GM23338 (cell line): ENCODE measurements around the gene SMIM14. TPM values are rescaled to one million over a fixed set of nuclear protein-coding genes. Genes with fewer than 3 reads are reported as not detected.

ENCODE experiments used
- ATAC-seq: fragments of 200-7000 bp; cut with Tn5 transposase; 3 replicates; pipeline ENCODE4 v1.9.1; 2020
- DNase-seq: peaks from one replicate; pipeline ENCODE4 v3.0.0-alpha.2; 2015; ENCODE audit warnings: low spot score
- H2AFZ ChIP-seq: fragments of 200-600 bp; sonication (generic); 2 replicates; pipeline ENCODE4 v1.8.0; 2016; ENCODE audit warnings: antibody characterized with exemption, mild to moderate bottlenecking, moderate library complexity
- H3F3A ChIP-seq: fragments of 200-600 bp; sonication (generic); replicated peaks from 2 replicates; pipeline ENCODE4 v1.8.0; 2017; ENCODE audit warnings: antibody characterized with exemption, mixed run types, low read depth
- H3K27ac ChIP-seq: fragments of 200-600 bp; sonication (generic); 2 replicates; pipeline ENCODE4 v1.6.1; 2016; ENCODE audit warnings: low read depth
- H3K27me3 ChIP-seq: fragments of 200-600 bp; sonication (generic); 2 replicates; pipeline ENCODE4 v1.8.0; 2016; ENCODE audit warnings: mild to moderate bottlenecking, mixed run types, moderate library complexity; ENCODE audit not compliant: insufficient read depth
- H3K36me3 ChIP-seq: fragments of 200-600 bp; sonication (generic); 2 replicates; pipeline ENCODE4 v1.8.0; 2016; ENCODE audit warnings: mild to moderate bottlenecking; ENCODE audit not compliant: insufficient read depth
- H3K4me1 ChIP-seq: fragments of 200-600 bp; sonication (generic); 2 replicates; pipeline ENCODE4 v1.8.0; 2016; ENCODE audit warnings: mild to moderate bottlenecking, moderate library complexity; ENCODE audit not compliant: insufficient read depth
- H3K4me2 ChIP-seq: fragments of 200-600 bp; sonication (generic); 2 replicates; pipeline ENCODE4 v1.7.1; 2017; ENCODE audit warnings: mixed run types
- H3K4me3 ChIP-seq: fragments of 200-600 bp; sonication (generic); 2 replicates; pipeline ENCODE4 v1.6.1; 2016; ENCODE audit warnings: mixed run types
- H3K79me2 ChIP-seq: fragments of 200-600 bp; sonication (generic); replicated peaks from 2 replicates; pipeline ENCODE4 v1.8.0; 2017; ENCODE audit warnings: mild to moderate bottlenecking; ENCODE audit not compliant: insufficient read depth
- H3K9me2 ChIP-seq: fragments of 200-600 bp; sonication (generic); 2 replicates; pipeline ENCODE4 v1.8.0; 2017; ENCODE audit not compliant: insufficient read depth
- H4K20me1 ChIP-seq: fragments of 200-600 bp; sonication (generic); replicated peaks from 2 replicates; pipeline ENCODE4 v1.8.0; 2017; ENCODE audit warnings: mild to moderate bottlenecking; ENCODE audit not compliant: insufficient read depth
- H3K27ac Mint-ChIP-seq: 2 replicates; pipeline ENCODE4 v1.8.0; 2020; ENCODE audit warnings: inconsistent platforms, mild to moderate bottlenecking, moderate library complexity, mixed read lengths
- H3K27me3 Mint-ChIP-seq: 3 replicates; pipeline ENCODE4 v1.8.0; 2022; ENCODE audit warnings: low read depth, mild to moderate bottlenecking, moderate library complexity, mixed read lengths, inconsistent platforms; ENCODE audit not compliant: insufficient read depth, poor library complexity
- H3K36me3 Mint-ChIP-seq: 3 replicates; pipeline ENCODE4 v1.8.0; 2021; ENCODE audit warnings: low read depth, mild to moderate bottlenecking, inconsistent platforms, moderate library complexity, mixed read lengths
- H3K4me1 Mint-ChIP-seq: 3 replicates; pipeline ENCODE4 v1.8.0; 2020; ENCODE audit warnings: mild to moderate bottlenecking, inconsistent platforms, mixed read lengths
- H3K4me3 Mint-ChIP-seq: 3 replicates; pipeline ENCODE4 v1.8.0; 2021; ENCODE audit warnings: moderate library complexity, mild to moderate bottlenecking, inconsistent platforms, mixed read lengths
- H3K9me3 Mint-ChIP-seq: 3 replicates; pipeline ENCODE4 v1.8.0; 2020; ENCODE audit warnings: moderate library complexity, mild to moderate bottlenecking, inconsistent platforms, mixed read lengths
- CREB1 ChIP-seq: fragments of 250-450 bp; sonication (Bioruptor Pico); IDR thresholded peaks from 2 replicates; pipeline ENCODE4 v1.5.0; 2020; ENCODE audit warnings: low read depth, mild to moderate bottlenecking, moderate library complexity
- EZH2 ChIP-seq: fragments of 200-600 bp; sonication (generic); IDR thresholded peaks from one replicate; pipeline ENCODE4 v1.8.0; 2017; ENCODE audit warnings: antibody characterized with exemption, mild to moderate bottlenecking, low read depth; ENCODE audit not compliant: unreplicated experiment
- EZH2phosphoT487 ChIP-seq: fragments of 200-600 bp; sonication (generic); IDR thresholded peaks from one replicate; pipeline ENCODE4 v1.8.1; 2018; ENCODE audit warnings: antibody characterized with exemption; ENCODE audit not compliant: unreplicated experiment
- JUNB ChIP-seq: IDR thresholded peaks from one replicate; pipeline ENCODE4 v1.6.1; 2016; ENCODE audit warnings: antibody characterized with exemption; ENCODE audit not compliant: unreplicated experiment
- NANOG ChIP-seq: IDR thresholded peaks from 2 replicates; pipeline ENCODE4 v1.6.1; 2016; ENCODE audit warnings: antibody characterized with exemption, borderline replicate concordance
- REST ChIP-seq: IDR thresholded peaks from one replicate; pipeline ENCODE4 v1.6.1; 2018; ENCODE audit warnings: antibody characterized with exemption; ENCODE audit not compliant: unreplicated experiment
- ZNF114 ChIP-seq: fragments of 250-450 bp; sonication (Bioruptor Pico); IDR thresholded peaks from 2 replicates; pipeline ENCODE4 v1.5.0; 2020; ENCODE audit warnings: mild to moderate bottlenecking, moderate library complexity
- ZNF331 ChIP-seq: fragments of 250-450 bp; sonication (Bioruptor Pico); IDR thresholded peaks from 2 replicates; pipeline ENCODE4 v1.5.0; 2020; ENCODE audit warnings: low read depth, mild to moderate bottlenecking, moderate library complexity
- polyA plus RNA-seq: library from polyadenylated mRNA; unstranded; fragments of >200 nt; fragmentation: Nextera tagmentation; extraction: Ambion mirVana; gene quantifications from 2 replicates; pipeline ENCODE4 v1.2.1, GENCODE V29; 2016
- total RNA-seq: library from RNA; depleted of rRNA; stranded (reverse); fragments of >200 nt; shearing (Covaris generic); gene quantifications from 2 replicates; pipeline ENCODE4 v1.2.3, GENCODE V29; 2014
- TF ChIP-seq, protein P1 (sequence below): fragments of 250-450 bp; sonication (Bioruptor Pico); IDR thresholded peaks from 2 replicates; pipeline ENCODE4 v1.5.0; 2020; ENCODE audit warnings: mild to moderate bottlenecking, moderate library complexity

The SMIM14 gene
- total and polyA plus RNA-seq, 2 experiments from 2014 or later, result 29.0 to 52.6 TPM

DNA sequence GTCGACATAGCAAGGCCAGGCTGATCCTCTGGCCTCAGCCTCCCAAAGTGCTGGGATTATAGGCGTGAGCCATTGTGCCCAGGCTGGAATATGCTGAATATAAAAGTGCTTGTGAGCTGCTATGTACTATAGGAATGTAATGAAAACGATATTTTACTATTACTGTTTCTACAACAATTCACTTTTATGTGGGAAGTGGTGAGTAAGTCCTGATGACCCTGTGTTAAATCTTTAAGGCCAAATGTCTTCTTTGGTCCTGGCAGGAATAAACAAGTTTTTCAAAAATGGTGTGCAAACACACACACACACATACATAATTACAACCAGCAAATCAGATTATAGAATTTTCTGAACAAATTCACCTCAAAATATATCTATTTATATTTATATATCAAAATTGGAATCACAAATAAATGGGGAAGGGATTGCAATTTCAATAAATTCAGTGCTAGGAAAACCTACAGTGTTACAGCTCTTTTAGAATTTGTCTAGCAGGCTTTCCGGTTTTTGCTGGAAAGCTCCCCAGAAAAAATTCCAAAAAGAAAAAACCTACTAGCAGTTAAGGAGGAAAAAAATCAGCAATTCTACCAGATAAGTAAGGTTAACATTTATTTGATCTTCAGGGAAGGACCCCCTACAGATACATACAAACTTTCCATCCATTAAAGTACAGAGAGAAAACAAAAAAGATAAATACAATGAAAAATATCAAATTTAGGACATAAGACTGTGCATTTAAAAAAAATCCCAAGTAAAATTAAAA is 17.9 kb downstream of the SMIM14 start (continued):
- TF ChIP-seq, protein P1, sequence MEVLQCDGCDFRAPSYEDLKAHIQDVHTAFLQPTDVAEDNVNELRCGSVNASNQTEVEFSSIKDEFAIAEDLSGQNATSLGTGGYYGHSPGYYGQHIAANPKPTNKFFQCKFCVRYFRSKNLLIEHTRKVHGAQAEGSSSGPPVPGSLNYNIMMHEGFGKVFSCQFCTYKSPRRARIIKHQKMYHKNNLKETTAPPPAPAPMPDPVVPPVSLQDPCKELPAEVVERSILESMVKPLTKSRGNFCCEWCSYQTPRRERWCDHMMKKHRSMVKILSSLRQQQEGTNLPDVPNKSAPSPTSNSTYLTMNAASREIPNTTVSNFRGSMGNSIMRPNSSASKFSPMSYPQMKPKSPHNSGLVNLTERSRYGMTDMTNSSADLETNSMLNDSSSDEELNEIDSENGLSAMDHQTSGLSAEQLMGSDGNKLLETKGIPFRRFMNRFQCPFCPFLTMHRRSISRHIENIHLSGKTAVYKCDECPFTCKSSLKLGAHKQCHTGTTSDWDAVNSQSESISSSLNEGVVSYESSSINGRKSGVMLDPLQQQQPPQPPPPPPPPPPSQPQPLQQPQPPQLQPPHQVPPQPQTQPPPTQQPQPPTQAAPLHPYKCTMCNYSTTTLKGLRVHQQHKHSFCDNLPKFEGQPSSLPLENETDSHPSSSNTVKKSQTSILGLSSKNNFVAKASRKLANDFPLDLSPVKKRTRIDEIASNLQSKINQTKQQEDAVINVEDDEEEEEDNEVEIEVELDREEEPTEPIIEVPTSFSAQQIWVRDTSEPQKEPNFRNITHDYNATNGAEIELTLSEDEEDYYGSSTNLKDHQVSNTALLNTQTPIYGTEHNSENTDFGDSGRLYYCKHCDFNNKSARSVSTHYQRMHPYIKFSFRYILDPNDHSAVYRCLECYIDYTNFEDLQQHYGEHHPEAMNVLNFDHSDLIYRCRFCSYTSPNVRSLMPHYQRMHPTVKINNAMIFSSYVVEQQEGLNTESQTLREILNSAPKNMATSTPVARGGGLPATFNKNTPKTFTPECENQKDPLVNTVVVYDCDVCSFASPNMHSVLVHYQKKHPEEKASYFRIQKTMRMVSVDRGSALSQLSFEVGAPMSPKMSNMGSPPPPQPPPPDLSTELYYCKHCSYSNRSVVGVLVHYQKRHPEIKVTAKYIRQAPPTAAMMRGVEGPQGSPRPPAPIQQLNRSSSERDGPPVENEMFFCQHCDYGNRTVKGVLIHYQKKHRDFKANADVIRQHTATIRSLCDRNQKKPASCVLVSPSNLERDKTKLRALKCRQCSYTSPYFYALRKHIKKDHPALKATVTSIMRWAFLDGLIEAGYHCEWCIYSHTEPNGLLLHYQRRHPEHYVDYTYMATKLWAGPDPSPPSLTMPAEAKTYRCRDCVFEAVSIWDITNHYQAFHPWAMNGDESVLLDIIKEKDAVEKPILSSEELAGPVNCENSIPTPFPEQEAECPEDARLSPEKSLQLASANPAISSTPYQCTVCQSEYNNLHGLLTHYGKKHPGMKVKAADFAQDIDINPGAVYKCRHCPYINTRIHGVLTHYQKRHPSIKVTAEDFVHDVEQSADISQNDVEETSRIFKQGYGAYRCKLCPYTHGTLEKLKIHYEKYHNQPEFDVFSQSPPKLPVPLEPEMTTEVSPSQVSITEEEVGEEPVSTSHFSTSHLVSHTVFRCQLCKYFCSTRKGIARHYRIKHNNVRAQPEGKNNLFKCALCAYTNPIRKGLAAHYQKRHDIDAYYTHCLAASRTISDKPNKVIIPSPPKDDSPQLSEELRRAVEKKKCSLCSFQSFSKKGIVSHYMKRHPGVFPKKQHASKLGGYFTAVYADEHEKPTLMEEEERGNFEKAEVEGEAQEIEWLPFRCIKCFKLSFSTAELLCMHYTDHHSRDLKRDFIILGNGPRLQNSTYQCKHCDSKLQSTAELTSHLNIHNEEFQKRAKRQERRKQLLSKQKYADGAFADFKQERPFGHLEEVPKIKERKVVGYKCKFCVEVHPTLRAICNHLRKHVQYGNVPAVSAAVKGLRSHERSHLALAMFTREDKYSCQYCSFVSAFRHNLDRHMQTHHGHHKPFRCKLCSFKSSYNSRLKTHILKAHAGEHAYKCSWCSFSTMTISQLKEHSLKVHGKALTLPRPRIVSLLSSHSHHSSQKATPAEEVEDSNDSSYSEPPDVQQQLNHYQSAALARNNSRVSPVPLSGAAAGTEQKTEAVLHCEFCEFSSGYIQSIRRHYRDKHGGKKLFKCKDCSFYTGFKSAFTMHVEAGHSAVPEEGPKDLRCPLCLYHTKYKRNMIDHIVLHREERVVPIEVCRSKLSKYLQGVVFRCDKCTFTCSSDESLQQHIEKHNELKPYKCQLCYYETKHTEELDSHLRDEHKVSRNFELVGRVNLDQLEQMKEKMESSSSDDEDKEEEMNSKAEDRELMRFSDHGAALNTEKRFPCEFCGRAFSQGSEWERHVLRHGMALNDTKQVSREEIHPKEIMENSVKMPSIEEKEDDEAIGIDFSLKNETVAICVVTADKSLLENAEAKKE, result no peak

GRCh38 chr4:39617534-39617933 is 21.1 kb downstream of the SMIM14 start:
- H3F3A ChIP-seq, result peaks cover 2% of the 10 kb centered on the region
- peak overlapping the region; percentile 20; the same call in 1 of the 2 replicates for H3K27ac ChIP-seq
- no peak for TF ChIP-seq NANOG
- no peak for TF ChIP-seq REST
- no peak for TF ChIP-seq ZNF114 (CRISPR knock-in tag)
- no peak for TF ChIP-seq CREB1 (CRISPR knock-in tag)
- TF ChIP-seq JUNB, result no peak
- no peak for TF ChIP-seq ZNF331 (CRISPR knock-in tag)
- TF ChIP-seq EZH2phosphoT487, result no peak
- no peak for TF ChIP-seq EZH2

More at GRCh38 chr4:39617534-39617933, 21.1 kb downstream of the SMIM14 start:
- no peaks in the 10 kb centered on the region for H3K9me2 ChIP-seq
- H3K4me1 Mint-ChIP-seq, result peaks cover 29% of the 10 kb centered on the region
- no peaks in the 10 kb centered on the region; the same call in 2 of the 3 replicates for H3K36me3 Mint-ChIP-seq
- H3K27me3 Mint-ChIP-seq, result peaks cover 1% of the 10 kb centered on the region
- no peaks in the 10 kb centered on the region for H3K36me3 ChIP-seq
- H3K4me3 ChIP-seq, result no peak overlapping the region
- ATAC-seq (no peak), DNase-seq (no peak)
- H3K4me1 ChIP-seq, result peaks cover 13% of the 10 kb centered on the region
- H3K27me3 ChIP-seq, result no peaks in the 10 kb centered on the region
- no peak overlapping the region for H3K4me2 ChIP-seq
- H3K4me3 Mint-ChIP-seq, result no peak overlapping the region
- no peak overlapping the region for H3K27ac Mint-ChIP-seq
- no peak overlapping the region for H2AFZ ChIP-seq
- H4K20me1 ChIP-seq, result no peaks in the 10 kb centered on the region
- no peaks in the 10 kb centered on the region; the same call in 1 of the 2 replicates for H3K79me2 ChIP-seq
- no peaks in the 10 kb centered on the region for H3K9me3 Mint-ChIP-seq
